ENCODE measurements around the gene MAJIN. TPM values are rescaled to one million over a fixed set of nuclear protein-coding genes. Genes with fewer than 3 reads are reported as not detected.
A peak's percentile ranks its signal among the peaks of the same experiment; 100 is the strongest.

The MAJIN gene
- total RNA-seq, 2 experiments from 2014 or later, result not detected

GRCh38 chr11:64894812-64895452 is 77.0 kb downstream of the MAJIN start:
- DNase-seq (ENCODE audit: low spot score), result no peak
- no peaks in the 10 kb centered on the region for H4K20me1 ChIP-seq (ENCODE audit: insufficient read depth, low read length)
- H3K4me2 ChIP-seq (ENCODE audit: low read length), result no peak overlapping the region
- H3K36me3 ChIP-seq (ENCODE audit: insufficient read depth, low read length), result peaks cover 8% of the 10 kb centered on the region; the same call in 1 of the 2 replicates
- intact Hi-C loops (cut with micrococcal nuclease; ENCODE audit: unreplicated experiment), result loop anchor here (1.0 to 5.0 kb wide), 2 partner anchors 48 to 108 kb away; no protein-coding TSS in a partner anchor
- ChIA-PET CTCF (ENCODE audit: unreplicated experiment) (interaction anchor here (1.3 kb wide), 1 partner anchor 45 kb away, joined by 5 read pairs; no protein-coding TSS in a partner anchor), POLR2A (no interaction called here)
- H2AFZ ChIP-seq (ENCODE audit: low read length), result no peak overlapping the region
- H3K9me3 ChIP-seq (ENCODE audit: low read length), result no peaks in the 10 kb centered on the region
- peaks cover 11% of the 10 kb centered on the region for H3K4me1 ChIP-seq (ENCODE audit: insufficient read depth, low read length, poor library complexity, severe bottlenecking)
- BruUV-seq (replicated peaks), result no TSS peak
- H3K79me2 ChIP-seq (ENCODE audit: insufficient read depth, low read depth, low read length), result no peaks in the 10 kb centered on the region
- H3K9me2 ChIP-seq (ENCODE audit: insufficient read depth, low read length), result no peaks in the 10 kb centered on the region
- no peak overlapping the region for H3K4me3 ChIP-seq (ENCODE audit: low read depth, low read length, poor library complexity, severe bottlenecking)
- no peak overlapping the region for H3K27ac ChIP-seq (ENCODE audit: low read depth, low read length, poor library complexity, severe bottlenecking)
- TF ChIP-seq, protein P1, sequence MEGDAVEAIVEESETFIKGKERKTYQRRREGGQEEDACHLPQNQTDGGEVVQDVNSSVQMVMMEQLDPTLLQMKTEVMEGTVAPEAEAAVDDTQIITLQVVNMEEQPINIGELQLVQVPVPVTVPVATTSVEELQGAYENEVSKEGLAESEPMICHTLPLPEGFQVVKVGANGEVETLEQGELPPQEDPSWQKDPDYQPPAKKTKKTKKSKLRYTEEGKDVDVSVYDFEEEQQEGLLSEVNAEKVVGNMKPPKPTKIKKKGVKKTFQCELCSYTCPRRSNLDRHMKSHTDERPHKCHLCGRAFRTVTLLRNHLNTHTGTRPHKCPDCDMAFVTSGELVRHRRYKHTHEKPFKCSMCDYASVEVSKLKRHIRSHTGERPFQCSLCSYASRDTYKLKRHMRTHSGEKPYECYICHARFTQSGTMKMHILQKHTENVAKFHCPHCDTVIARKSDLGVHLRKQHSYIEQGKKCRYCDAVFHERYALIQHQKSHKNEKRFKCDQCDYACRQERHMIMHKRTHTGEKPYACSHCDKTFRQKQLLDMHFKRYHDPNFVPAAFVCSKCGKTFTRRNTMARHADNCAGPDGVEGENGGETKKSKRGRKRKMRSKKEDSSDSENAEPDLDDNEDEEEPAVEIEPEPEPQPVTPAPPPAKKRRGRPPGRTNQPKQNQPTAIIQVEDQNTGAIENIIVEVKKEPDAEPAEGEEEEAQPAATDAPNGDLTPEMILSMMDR (conservative IDR thresholded peaks at IDR 0.05; ENCODE audit: low read length), result no peak
- TF ChIP-seq EZH2phosphoT487 (IDR thresholded peaks at IDR 0.05; ENCODE audit: borderline replicate concordance, low read depth, low read length), result no peak

DNA sequence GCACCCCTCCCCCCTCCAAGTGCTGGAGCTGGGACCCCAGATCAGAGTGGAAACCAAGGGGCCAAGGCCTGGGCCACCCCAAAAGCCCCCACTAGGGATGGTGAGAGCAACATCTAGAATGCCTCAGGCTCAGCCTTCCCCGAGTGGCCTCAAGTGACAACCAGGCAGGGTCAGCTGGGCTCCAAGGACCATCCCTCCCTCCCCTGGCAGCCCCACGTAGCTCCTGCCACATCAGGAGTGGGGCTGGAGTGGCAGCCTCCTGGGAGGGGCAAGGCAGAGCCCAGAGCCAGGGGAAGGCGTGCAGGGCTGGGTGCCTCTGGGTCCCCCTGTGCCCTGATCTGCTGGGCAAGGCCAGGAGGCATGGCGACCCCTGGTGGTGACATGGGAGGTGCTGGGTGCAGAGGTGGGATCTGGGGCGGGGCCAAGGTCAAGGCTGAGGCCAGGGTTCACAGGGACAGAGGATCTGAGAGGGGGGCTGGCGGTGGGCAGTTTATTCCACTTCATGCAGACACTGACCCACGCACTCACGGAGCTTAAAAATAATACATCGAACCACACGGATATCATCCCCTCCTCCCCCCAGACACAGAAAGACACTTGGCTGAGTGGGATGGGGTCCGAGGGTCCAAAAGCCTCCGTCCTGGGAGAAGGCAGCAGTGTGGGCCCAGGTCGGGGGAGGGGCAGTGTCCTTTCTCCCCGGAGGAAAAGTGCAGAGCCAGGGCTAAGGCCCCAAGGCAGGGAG is 77.7 kb downstream of the MAJIN start:
- no peak overlapping the region for H3K4me2 ChIP-seq (ENCODE audit: low read length)
- no peak for TF ChIP-seq EZH2phosphoT487 (IDR thresholded peaks at IDR 0.05; ENCODE audit: borderline replicate concordance, low read depth, low read length)
- TF ChIP-seq, protein P1 (conservative IDR thresholded peaks at IDR 0.05; ENCODE audit: low read length), result peak; percentile 94
- H2AFZ ChIP-seq (ENCODE audit: low read length), result no peak overlapping the region
- no peaks in the 10 kb centered on the region for H3K79me2 ChIP-seq (ENCODE audit: insufficient read depth, low read depth, low read length)
- ChIA-PET POLR2A (interaction anchor here (1.3 kb wide), 1 partner anchor 46 kb away, joined by 7 read pairs; no protein-coding TSS in a partner anchor), CTCF (ENCODE audit: unreplicated experiment) (interaction anchor here (1.0 to 1.3 kb wide), 2 partner anchors 45 to 46 kb away, joined by 5 read pairs; no protein-coding TSS in a partner anchor)
- H3K4me1 ChIP-seq (ENCODE audit: insufficient read depth, low read length, poor library complexity, severe bottlenecking), result peaks cover 7% of the 10 kb centered on the region
- no peaks in the 10 kb centered on the region for H3K9me2 ChIP-seq (ENCODE audit: insufficient read depth, low read length)
- H3K9me3 ChIP-seq (ENCODE audit: low read length), result no peaks in the 10 kb centered on the region
- peaks cover 8% of the 10 kb centered on the region; the same call in 1 of the 2 replicates for H3K36me3 ChIP-seq (ENCODE audit: insufficient read depth, low read length)
- DNase-seq (ENCODE audit: low spot score), result peak; percentile 90
- no peak overlapping the region for H3K27ac ChIP-seq (ENCODE audit: low read depth, low read length, poor library complexity, severe bottlenecking)
- no peaks in the 10 kb centered on the region for H4K20me1 ChIP-seq (ENCODE audit: insufficient read depth, low read length)
- no TSS peak for BruUV-seq (replicated peaks)
- intact Hi-C loops (cut with micrococcal nuclease; ENCODE audit: unreplicated experiment), result loop anchor here (1.0 to 5.0 kb wide), 2 partner anchors 47 to 107 kb away; no protein-coding TSS in a partner anchor
- no peak overlapping the region for H3K4me3 ChIP-seq (ENCODE audit: low read depth, low read length, poor library complexity, severe bottlenecking)
